NCI-H2081 treated with DMSO at 0.1 percent for 48 hours (cell line): ENCODE data around the gene TNPO3.
A peak's percentile ranks its signal among the peaks of the same experiment; 100 is the strongest.

Experiments used
- DNase-seq: peaks from one replicate; lab custom pipeline; 2025; lab: John Stamatoyannopoulos, UW

The TNPO3 gene

GRCh38 chr7:129054438-129055293 lies at the start of gene TNPO3:
Gene TNPO3, minus strand, starts transcription at chr7:129055111. Its CDS starts 341 bp downstream, at chr7:129054770.
- peak; percentile 88 for DNase-seq

- DNase-seq = no peak
Measured at GRCh38 chr7:129103561-129104324, 48.8 kb upstream of the TNPO3 start.

- no peak for DNase-seq
Measured at GRCh38 chr7:129101746-129102145, 46.8 kb upstream of the TNPO3 start.

- DNase-seq = no peak
Measured at GRCh38 chr7:129100827-129101166, 45.9 kb upstream of the TNPO3 start.

GRCh38 chr7:129098409-129099084 lies 43.6 kb upstream of the TNPO3 start:
- no peak for DNase-seq

- no peak for DNase-seq
Measured at GRCh38 chr7:129095258-129095657, 40.3 kb upstream of the TNPO3 start.

GRCh38 chr7:129094501-129094900 lies 39.6 kb upstream of the TNPO3 start:
- no peak for DNase-seq

GRCh38 chr7:129093867-129094456 lies 39.1 kb upstream of the TNPO3 start:
- no peak for DNase-seq

GRCh38 chr7:129091484-129092002 lies 36.6 kb upstream of the TNPO3 start:
- DNase-seq = peak; percentile 62

GRCh38 chr7:129090300-129090907 lies 35.5 kb upstream of the TNPO3 start:
- no peak for DNase-seq

GRCh38 chr7:129089521-129090212 lies 34.8 kb upstream of the TNPO3 start:
- no peak for DNase-seq

GRCh38 chr7:129084801-129085551 lies 30.1 kb upstream of the TNPO3 start:
- DNase-seq = no peak

- DNase-seq = no peak
Measured at GRCh38 chr7:129083525-129083924, 28.6 kb upstream of the TNPO3 start.

- DNase-seq = no peak
Measured at GRCh38 chr7:129078455-129078854, 23.5 kb upstream of the TNPO3 start.

GRCh38 chr7:129076886-129077285 lies 22.0 kb upstream of the TNPO3 start:
- DNase-seq = no peak

GRCh38 chr7:129074994-129075393 lies 20.1 kb upstream of the TNPO3 start:
- DNase-seq = no peak

GRCh38 chr7:129074361-129074871 lies 19.5 kb upstream of the TNPO3 start:
- no peak for DNase-seq

GRCh38 chr7:129073738-129074137 lies 18.8 kb upstream of the TNPO3 start:
- DNase-seq = no peak

- DNase-seq = no peak
Measured at GRCh38 chr7:129073204-129073603, 18.3 kb upstream of the TNPO3 start.

GRCh38 chr7:129072479-129073011 lies 17.6 kb upstream of the TNPO3 start:
- DNase-seq = no peak
